HepG2 (cell line): Measurements from ENCODE around the gene PERCC1. TPM values are rescaled to one million over a fixed set of nuclear protein-coding genes. Genes with fewer than 3 reads are reported as not detected.

Experiments used
- AFF4 ChIP-seq: sonication (generic); formaldehyde crosslinking; IDR thresholded peaks from 2 replicates; pipeline ENCODE4 v1.4.0; 2020; ENCODE audit warnings: missing genetic modification reagents
- ARID5B ChIP-seq: IDR thresholded peaks from 2 replicates; pipeline ENCODE4 v1.4.0; 2020; ENCODE audit warnings: mild to moderate bottlenecking, missing genetic modification reagents
- JUND ChIP-seq: sonication (generic); formaldehyde crosslinking; IDR thresholded peaks from 2 replicates; pipeline ENCODE4 v1.8.0; 2022; ENCODE audit warnings: mild to moderate bottlenecking, missing genetic modification reagents
- KLF12 ChIP-seq: sonication (generic); formaldehyde crosslinking; IDR thresholded peaks from 2 replicates; pipeline ENCODE4 v1.4.0; 2020; ENCODE audit warnings: missing genetic modification reagents, borderline replicate concordance
- PRDM4 ChIP-seq: sonication (generic); formaldehyde crosslinking; IDR thresholded peaks from 2 replicates; pipeline ENCODE4 v1.9.0; 2021; ENCODE audit warnings: missing genetic modification reagents, borderline replicate concordance
- SALL2 ChIP-seq: sonication (generic); formaldehyde crosslinking; IDR thresholded peaks from 2 replicates; pipeline ENCODE4 v1.8.1; 2023; ENCODE audit warnings: mild to moderate bottlenecking, missing genetic modification reagents, inconsistent platforms
- TGIF2 ChIP-seq: IDR thresholded peaks from 2 replicates; pipeline ENCODE4 v1.6.1; 2016; ENCODE audit warnings: control low read depth, missing compliant biosample characterization
- YY1 ChIP-seq: IDR thresholded peaks from 2 replicates; pipeline ENCODE4 v1.6.1; 2011; ENCODE audit warnings: low read length, low read depth, moderate library complexity, mild to moderate bottlenecking; ENCODE audit not compliant: insufficient read depth, insufficient replicate concordance
- ZEB1 ChIP-seq: IDR thresholded peaks from 2 replicates; pipeline ENCODE4 v1.6.1; 2012; ENCODE audit warnings: mild to moderate bottlenecking, low read depth, inconsistent platforms; ENCODE audit not compliant: insufficient replicate concordance
- ZNF3 ChIP-seq: IDR thresholded peaks from 2 replicates; pipeline ENCODE4 v1.7.0; 2017; ENCODE audit warnings: inconsistent platforms
- polyA plus RNA-seq, 8 experiments: library from polyadenylated mRNA; depleted of rRNA in 3 of 8; stranded (reverse) in 7 of 8; unstranded in 1 of 8; fragments of >200 nt; fragmentation: Illumina TruSeq in 4 of 8; extraction: Trizol in 4 of 8; gene quantifications; 2 replicates each; pipeline versions ENCODE4 v1.2.1 to v1.2.3, GENCODE V29; 2011 to 2016; ENCODE audit warnings: low read depth in 4 of 8, missing spikeins in 1 of 8, mixed read lengths in 1 of 8; ENCODE audit not compliant: insufficient read depth in 1 of 8
- total RNA-seq, 5 experiments: library from RNA; depleted of rRNA; stranded (reverse); fragments of >200 nt; fragmentation: Illumina TruSeq; extraction: Trizol; gene quantifications; 2 replicates each; pipeline ENCODE4 v1.2.3, GENCODE V29; 2016; ENCODE audit warnings: low read depth in 1 of 5
- TF ChIP-seq, protein P1 (sequence below): sonication (generic); formaldehyde crosslinking; IDR thresholded peaks from 2 replicates; pipeline ENCODE4 v1.4.0; 2020; ENCODE audit warnings: missing genetic modification reagents, borderline replicate concordance

PERCC1 gene
- total and polyA plus RNA-seq, 2 of the 13 experiments (the other 11 are each of a cell fraction or from before 2014, with no cell fraction given) = 0.15 TPM; not detected in 1

DNA sequence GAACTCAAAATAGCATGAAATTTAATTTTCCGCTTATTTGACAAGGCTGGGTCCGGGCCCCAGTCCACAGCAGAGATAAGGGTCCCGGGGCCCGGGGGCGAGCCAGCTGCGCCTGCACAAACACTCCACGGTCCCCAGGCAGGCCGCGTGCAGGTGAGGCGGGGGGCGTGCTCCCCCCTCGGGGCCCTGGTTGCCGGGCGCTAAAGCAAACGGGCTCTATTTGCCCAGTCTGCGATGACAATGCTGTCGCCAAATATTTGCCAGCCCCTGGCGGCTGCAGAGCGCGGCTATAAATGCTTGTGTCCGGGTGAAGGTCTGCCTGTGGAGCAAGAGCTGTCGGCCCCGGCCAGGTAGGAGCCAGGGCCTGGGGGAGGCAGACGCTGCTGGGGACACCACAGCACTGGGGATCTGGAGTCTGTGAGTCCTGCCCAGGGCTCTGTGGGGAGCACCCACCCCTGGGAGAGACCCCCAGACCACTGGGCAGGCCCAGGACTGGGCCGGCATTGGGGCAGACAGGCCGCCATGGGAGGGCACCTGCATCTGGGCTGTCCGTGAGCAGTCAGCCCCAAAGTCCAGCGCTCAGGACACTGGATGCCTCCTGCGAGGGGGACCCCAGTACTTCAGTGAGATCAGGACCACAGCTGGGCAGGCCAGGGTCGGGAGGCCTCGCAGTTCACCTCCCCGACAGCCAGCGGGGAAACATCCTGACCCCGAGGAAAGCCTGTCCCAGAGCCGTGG lies at the start of gene PERCC1 (continued):
- TF ChIP-seq ARID5B = peak; percentile 69; the same call in 1 of the 2 replicates
- peak; percentile 86 for TF ChIP-seq ZEB1
- TF ChIP-seq PRDM4 (CRISPR knock-in tag) = no peak
- TF ChIP-seq TGIF2 = no peak
- TF ChIP-seq YY1 = peak; percentile 35
- no peak for TF ChIP-seq ZNF3 (CRISPR knock-in tag)
- no peak for TF ChIP-seq JUND (CRISPR knock-in tag)
- no peak for TF ChIP-seq KLF12
- no peak for TF ChIP-seq AFF4 (CRISPR knock-in tag)
- TF ChIP-seq, protein P1, sequence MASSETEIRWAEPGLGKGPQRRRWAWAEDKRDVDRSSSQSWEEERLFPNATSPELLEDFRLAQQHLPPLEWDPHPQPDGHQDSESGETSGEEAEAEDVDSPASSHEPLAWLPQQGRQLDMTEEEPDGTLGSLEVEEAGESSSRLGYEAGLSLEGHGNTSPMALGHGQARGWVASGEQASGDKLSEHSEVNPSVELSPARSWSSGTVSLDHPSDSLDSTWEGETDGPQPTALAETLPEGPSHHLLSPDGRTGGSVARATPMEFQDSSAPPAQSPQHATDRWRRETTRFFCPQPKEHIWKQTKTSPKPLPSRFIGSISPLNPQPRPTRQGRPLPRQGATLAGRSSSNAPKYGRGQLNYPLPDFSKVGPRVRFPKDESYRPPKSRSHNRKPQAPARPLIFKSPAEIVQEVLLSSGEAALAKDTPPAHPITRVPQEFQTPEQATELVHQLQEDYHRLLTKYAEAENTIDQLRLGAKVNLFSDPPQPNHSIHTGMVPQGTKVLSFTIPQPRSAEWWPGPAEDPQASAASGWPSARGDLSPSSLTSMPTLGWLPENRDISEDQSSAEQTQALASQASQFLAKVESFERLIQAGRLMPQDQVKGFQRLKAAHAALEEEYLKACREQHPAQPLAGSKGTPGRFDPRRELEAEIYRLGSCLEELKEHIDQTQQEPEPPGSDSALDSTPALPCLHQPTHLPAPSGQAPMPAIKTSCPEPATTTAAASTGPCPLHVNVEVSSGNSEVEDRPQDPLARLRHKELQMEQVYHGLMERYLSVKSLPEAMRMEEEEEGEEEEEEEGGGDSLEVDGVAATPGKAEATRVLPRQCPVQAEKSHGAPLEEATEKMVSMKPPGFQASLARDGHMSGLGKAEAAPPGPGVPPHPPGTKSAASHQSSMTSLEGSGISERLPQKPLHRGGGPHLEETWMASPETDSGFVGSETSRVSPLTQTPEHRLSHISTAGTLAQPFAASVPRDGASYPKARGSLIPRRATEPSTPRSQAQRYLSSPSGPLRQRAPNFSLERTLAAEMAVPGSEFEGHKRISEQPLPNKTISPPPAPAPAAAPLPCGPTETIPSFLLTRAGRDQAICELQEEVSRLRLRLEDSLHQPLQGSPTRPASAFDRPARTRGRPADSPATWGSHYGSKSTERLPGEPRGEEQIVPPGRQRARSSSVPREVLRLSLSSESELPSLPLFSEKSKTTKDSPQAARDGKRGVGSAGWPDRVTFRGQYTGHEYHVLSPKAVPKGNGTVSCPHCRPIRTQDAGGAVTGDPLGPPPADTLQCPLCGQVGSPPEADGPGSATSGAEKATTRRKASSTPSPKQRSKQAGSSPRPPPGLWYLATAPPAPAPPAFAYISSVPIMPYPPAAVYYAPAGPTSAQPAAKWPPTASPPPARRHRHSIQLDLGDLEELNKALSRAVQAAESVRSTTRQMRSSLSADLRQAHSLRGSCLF (CRISPR knock-in tag) = no peak
- TF ChIP-seq SALL2 (CRISPR knock-in tag) = no peak
